Testis (tissue), 2 donors: Measurements from ENCODE around the gene MADCAM1.

Experiments used
- POLR2A ChIP-seq: fragments of 450-650 bp; IDR thresholded peaks from one replicate; pipeline ENCODE4 v1.6.1; 2017; ENCODE audit warnings: antibody characterized with exemption, mild to moderate bottlenecking, moderate library complexity
- TF ChIP-seq, protein P1 (sequence below), 3 experiments: fragments of 450-650 bp in 2 of 3; fragments of 200-600 bp in 1 of 3; sonication (generic) in 1 of 3; IDR thresholded peaks; one replicate each; pipeline ENCODE4 v1.5.1; 2016 to 2019; ENCODE audit warnings: antibody characterized with exemption in 3 of 3, mild to moderate bottlenecking in 2 of 3, moderate library complexity in 1 of 3

DNA sequence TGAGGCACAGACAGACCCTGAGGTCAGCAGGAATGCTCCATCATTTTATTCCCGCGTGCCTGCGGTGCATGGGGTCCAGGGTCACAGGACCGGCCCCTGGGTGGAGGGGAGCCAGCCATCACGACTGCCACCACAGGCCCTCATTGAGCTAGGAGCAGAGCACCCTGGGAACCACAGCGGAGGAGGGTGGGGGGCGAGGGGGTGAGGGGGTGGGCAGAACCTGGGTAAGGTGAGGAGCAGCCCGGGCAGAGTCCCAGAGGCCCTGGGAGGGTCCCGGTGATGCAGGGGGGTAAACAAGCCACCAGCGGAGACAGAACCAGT, 1.2 kb upstream of the MADCAM1 start:
- TF ChIP-seq, protein P1, sequence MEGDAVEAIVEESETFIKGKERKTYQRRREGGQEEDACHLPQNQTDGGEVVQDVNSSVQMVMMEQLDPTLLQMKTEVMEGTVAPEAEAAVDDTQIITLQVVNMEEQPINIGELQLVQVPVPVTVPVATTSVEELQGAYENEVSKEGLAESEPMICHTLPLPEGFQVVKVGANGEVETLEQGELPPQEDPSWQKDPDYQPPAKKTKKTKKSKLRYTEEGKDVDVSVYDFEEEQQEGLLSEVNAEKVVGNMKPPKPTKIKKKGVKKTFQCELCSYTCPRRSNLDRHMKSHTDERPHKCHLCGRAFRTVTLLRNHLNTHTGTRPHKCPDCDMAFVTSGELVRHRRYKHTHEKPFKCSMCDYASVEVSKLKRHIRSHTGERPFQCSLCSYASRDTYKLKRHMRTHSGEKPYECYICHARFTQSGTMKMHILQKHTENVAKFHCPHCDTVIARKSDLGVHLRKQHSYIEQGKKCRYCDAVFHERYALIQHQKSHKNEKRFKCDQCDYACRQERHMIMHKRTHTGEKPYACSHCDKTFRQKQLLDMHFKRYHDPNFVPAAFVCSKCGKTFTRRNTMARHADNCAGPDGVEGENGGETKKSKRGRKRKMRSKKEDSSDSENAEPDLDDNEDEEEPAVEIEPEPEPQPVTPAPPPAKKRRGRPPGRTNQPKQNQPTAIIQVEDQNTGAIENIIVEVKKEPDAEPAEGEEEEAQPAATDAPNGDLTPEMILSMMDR (IDR thresholded peaks at IDR 0.05): no peak
- no peak for TF ChIP-seq POLR2A
